GM19023 (cell line): ENCODE measurements around the gene ANKS1B.

Experiments
- ATAC-seq: cut with Tn5 transposase; IDR thresholded peaks from one replicate; pipeline ENCODE4 v1.9.1; 2021; ENCODE audit warnings: mild to moderate bottlenecking, moderate library complexity; ENCODE audit not compliant: unreplicated experiment

Gene ANKS1B

GRCh38 chr12:98752726-98753125 is 1232.0 kb downstream of the ANKS1B start:
- ATAC-seq, result no peak

DNA sequence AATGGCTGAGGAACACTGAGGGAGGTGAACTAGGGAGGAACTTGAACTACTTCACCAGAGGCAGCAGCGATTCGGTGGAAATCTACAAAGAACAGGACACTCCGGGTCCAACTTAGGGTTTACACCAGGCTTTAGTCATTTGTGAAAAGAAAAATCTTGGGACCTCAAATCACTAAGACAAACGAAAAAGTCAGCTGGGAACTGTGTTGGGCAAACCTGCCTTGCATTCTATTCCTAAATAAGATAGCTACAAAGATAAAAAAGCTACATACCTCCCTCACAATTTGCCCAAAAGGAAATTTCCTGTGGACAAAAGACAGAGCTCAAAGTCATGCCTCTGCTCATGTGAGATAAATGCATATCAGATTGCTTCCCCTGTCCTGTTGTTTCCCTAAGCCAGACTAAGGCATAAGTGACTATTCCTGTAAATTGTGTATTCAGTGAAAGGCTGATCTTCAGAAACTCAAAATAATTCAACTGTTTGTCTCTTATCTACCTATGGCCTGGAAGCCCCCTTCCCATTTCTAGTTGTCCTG is 1233.1 kb downstream of the ANKS1B start:
- no peak for ATAC-seq

DNA sequence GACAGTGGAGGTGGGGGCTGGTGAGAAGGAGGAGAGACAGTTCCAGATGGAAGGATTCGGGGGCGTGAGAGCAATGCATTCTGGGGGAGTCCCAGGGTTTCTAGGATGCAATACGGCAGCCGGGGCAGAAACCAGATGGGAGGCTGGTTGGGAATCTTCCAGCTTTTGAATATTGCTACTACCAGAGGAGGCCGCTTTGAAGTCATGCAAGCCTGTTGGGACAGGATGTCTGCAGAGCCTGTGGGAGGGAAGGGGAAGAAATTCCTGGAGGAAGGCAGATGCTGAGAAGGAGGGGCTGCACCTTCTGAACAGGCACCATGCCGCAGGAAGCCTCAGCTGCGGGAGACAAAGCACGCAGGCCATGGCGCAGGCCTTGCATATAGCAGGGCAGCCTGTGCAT is 1234.2 kb downstream of the ANKS1B start:
- ATAC-seq, result no peak

GRCh38 chr12:98748463-98748862 is 1236.3 kb downstream of the ANKS1B start:
- ATAC-seq, result no peak

DNA sequence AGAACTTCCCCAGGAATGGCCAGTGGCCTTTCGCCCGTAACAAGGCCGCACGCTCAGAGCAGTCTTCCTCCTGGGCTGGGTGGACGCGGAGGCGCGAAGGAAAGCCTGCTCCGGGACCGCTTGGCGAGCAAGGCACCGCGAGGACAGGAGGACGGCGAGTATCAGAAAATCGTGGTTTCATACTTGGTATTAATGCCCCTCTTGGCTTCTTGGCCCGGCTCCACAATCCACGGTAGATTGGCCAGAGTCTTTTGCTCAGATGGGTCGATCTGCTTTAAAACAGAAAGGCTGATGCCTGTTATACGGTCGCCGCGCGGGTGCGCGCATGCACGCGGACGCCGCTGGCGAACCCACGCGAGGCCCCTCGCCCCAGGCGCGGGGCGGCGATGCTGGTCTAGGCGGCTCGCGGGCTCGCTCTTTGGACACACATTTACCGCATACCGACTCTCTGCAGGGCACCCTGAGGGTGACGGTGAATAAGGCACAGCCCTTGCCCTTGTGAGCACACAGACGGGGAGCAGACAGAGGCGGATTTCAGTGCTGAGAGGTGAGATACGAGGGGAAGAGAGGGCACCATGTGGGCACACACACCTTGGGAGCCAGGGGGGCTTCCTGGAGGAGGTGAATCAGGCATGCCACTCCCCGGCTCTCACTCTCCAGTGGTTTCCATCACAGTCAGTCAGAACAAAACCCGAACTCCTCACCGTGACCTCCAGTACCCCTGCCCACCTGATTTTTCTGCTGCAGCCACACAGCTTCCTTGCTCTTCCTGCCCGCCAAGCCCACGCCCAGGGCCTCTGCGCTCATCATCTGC is 1239.0 kb downstream of the ANKS1B start:
- no peak for ATAC-seq

DNA sequence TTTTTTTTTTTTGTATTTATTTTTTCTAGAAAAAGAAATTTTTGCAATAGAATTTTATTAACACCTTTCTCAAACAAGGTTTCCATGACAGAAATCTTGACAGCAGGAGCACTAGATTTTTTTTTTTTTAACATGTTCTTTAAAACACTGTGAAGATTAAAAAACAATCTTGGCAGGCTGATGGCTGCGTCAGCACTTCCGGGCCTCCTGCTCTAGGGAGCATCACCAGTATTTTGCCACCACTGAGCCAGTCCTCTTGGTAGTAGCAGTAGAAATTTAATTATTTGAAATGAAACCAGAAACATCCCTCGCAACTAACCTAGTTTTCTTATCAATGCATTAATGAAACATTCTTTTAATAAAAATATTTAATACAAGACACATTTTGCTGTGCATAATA is 1240.1 kb downstream of the ANKS1B start:
- no peak for ATAC-seq

- ATAC-seq, result no peak
These were observed 1241.3 kb downstream of the ANKS1B start for GRCh38 chr12:98743362-98743953.

GRCh38 chr12:98741556-98742265 is 1243.0 kb downstream of the ANKS1B start:
- ATAC-seq, result no peak

DNA sequence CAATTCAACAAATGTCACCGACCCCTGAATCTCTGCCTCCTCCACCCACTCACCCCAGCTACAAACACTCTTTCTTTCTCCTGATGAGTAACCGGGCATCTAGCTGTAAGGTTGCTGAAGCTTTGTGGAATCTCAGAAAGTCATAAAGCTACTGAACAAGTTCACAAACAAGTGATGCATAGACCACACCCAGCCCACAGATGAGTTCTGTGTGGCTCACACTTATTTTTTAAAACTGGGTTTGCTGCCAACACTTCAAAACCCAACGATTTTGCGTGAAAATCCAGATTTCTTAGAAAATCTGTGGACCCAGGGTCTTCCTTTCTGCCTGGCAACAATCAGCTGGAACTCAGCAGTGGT is 1243.6 kb downstream of the ANKS1B start:
- ATAC-seq, result no peak

DNA sequence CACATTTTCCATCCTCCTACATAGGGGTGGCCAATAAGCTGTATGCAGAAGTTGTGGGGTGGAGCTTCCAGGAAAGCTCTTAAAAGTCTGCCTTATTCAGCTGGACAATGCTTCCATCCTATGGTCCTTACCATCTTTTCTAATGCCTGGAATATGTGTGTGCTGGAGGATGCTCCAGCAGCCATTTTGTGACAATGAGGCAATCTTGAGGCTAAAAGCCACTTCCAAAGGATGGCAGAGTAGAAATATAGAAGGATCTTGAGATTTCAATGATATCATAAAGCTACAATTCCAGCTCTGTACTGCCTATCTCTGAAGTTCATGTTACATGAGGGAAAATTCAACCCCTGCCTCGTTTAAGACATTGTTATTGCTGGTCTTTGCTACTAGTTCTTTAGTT is 1244.0 kb downstream of the ANKS1B start:
- ATAC-seq, result no peak

GRCh38 chr12:98738539-98738938 is 1246.2 kb downstream of the ANKS1B start:
- no peak for ATAC-seq

- ATAC-seq, result no peak
These were observed 1246.7 kb downstream of the ANKS1B start for GRCh38 chr12:98738002-98738401.

DNA sequence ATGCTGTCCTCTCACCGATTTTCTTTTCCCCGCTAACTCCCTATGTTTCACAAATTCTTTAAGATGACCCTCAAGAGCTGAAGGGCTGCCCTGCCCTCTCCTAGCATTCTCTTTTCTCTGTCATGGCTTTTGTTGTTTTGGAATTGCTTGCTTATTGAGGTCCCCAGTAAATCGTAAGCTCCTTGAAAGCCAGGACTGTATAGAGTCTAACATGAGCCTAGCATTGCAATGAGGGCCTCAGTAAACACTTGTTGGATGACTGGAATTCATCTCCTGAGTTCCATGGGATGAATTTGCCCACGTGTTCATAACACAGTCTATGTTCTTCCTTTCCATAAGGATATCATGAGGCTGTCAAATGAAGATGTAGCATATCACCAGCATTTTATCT is 1247.4 kb downstream of the ANKS1B start:
- ATAC-seq, result no peak

DNA sequence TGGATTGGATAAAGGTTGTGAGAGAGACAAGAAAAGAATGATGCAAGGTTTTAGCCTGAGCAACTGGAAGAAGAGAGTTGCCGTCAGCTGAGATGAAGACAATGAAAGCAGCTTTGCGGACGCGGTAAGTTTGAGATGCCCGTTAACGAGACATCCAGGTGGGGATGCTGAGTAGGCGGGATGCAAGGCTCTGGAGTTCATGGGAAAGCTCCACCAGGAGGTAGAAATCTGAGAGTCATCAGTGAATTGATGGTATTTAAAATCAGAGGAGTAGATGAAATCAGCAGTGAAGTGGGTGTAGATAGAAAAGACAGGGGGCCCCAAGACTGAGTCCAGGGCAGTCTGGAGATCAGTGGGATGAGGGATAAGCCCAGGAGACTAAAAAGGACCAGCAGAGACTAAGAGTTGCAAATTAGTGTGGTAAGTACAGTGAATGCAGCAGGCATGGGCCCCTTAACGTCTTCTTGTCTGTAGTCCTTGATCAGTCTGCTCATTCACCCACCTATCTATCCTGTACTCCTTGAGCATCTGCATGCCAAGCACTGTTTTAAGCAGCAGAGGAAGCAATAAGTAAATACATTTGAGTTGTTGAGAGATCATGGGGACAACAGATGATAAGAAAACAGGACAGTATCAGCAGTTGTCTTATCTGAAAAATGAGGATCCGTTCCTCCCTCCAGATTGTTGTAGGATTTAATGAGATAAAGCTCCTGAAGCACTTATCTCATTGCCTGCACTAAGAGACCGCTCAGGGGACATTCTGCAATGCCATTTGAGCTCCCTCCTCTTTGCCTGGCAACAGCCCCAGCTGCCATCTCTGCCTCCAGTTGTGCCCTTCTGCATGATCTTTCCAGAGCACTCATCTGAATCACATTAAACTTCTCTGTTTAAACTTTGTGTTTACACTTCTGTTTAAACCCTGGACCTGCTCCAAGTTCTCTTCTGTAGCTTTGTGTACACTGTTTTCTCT is 1248.1 kb downstream of the ANKS1B start:
- ATAC-seq, result no peak

DNA sequence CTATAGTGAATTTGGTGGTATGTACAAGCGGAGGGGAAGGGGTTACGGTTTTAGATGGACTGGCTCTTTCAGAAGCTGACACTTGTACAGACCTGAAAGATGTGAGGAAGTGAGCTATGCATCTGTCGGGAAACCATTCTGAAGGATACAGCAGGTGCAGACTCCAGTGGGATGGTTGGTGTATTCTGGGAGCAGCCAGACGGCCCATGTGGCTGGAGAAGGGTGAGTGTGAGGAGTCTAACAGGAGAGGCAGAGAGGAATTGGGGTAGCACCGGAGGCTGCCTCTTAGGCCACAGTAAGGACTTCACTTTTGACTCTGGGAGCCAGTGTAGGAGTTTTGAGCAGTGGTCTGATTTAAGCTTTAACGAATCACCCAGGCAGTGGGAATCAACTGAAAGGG is 1248.9 kb downstream of the ANKS1B start:
- no peak for ATAC-seq

DNA sequence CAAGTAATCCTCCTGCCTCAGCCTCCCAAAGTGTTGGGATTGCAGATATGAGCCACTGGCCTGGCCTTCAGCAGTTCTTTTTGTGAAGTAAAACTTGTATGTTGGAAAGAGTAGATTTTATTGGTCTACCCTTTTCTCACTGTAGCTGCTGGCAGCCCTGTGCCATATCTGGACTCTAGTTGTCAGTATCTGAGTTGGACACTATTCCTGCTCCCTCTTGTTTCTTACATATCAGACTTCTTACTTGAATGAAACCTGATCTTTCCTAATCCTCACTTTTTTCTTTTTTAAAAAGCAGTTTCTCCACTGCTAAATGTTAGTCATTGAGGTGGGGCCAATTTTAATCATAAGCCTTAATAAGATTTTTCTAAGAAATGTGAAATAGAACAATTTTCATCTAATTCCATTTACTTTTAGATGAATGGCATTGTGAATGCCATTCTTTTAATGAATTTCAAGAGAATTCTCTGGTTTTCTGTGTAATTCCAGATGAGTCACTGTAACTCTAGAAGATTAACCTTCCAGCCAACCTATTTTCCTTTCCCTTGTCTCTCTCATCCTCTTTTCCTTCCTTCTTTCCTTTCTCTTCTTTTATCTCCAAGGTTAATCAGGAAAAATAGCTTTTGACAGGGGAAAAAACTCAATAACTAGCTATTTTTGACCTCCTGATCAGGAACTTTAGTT is 1250.9 kb downstream of the ANKS1B start:
- ATAC-seq, result no peak

DNA sequence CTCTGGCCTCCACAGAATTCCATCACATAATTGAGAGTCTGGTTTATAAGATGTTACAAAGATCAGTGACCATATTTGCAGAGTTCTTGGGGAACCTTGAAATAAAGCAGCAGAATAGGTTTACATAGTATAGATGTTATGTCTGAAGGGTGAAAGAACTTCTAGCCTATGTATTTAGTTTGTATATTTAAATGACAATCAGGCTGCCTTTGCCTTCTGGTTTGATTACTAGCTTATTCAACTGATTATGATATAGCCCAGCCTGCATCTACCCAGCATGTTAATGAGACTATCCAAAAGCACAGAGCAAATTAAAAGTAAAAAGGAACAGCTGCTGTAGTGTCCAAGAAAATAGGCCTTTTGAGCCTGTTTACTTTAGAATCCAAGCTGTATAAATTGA is 1254.3 kb downstream of the ANKS1B start:
- no peak for ATAC-seq

- ATAC-seq, result no peak
These were observed 1257.5 kb downstream of the ANKS1B start for GRCh38 chr12:98727196-98727595.

- peak; percentile 85 for ATAC-seq
These were observed 1259.1 kb downstream of the ANKS1B start for GRCh38 chr12:98725476-98726247.
